Measurements from ENCODE around the gene NADSYN1. TPM values are rescaled to one million over a fixed set of nuclear protein-coding genes. Genes with fewer than 3 reads are reported as not detected.

The NADSYN1 gene
- total RNA-seq, 2 experiments from 2014 or later, result 70.9 to 122 TPM

GRCh38 chr11:71490731-71491390 is 37.9 kb downstream of the NADSYN1 start:
- ChIA-PET POLR2A (no interaction called here), CTCF (ENCODE audit: unreplicated experiment) (no interaction called here)
- Histone ChIP-seq H3K4me2 (ENCODE audit: low read length) (no peak overlapping the region), H3K9me2 (ENCODE audit: insufficient read depth, low read length) (no peaks in the 10 kb centered on the region), H3K4me3 (ENCODE audit: low read depth, low read length, poor library complexity, severe bottlenecking) (no peak overlapping the region), H3K9me3 (ENCODE audit: low read length) (no peaks in the 10 kb centered on the region), H4K20me1 (ENCODE audit: insufficient read depth, low read length) (no peaks in the 10 kb centered on the region), H3K79me2 (ENCODE audit: insufficient read depth, low read depth, low read length) (no peaks in the 10 kb centered on the region), H3K27ac (ENCODE audit: low read depth, low read length, poor library complexity, severe bottlenecking) (no peak overlapping the region), H3K4me1 (ENCODE audit: insufficient read depth, low read length, poor library complexity, severe bottlenecking) (no peaks in the 10 kb centered on the region), H2AFZ (ENCODE audit: low read length) (no peak overlapping the region), H3K36me3 (ENCODE audit: insufficient read depth, low read length) (peaks cover 13% of the 10 kb centered on the region; the same call in 1 of the 2 replicates)
- intact Hi-C loops (cut with micrococcal nuclease; ENCODE audit: unreplicated experiment), result no loop called here
- BruUV-seq (replicated peaks), result no TSS peak
- no peak for TF ChIP-seq EZH2phosphoT487 (IDR thresholded peaks at IDR 0.05; ENCODE audit: borderline replicate concordance, low read depth, low read length)
- DNase-seq (ENCODE audit: low spot score), result no peak

GRCh38 chr11:71491531-71491930 is 38.5 kb downstream of the NADSYN1 start:
- H3K9me3 ChIP-seq (ENCODE audit: low read length), result no peaks in the 10 kb centered on the region
- no peak overlapping the region for H3K27ac ChIP-seq (ENCODE audit: low read depth, low read length, poor library complexity, severe bottlenecking)
- peaks cover 13% of the 10 kb centered on the region; the same call in 1 of the 2 replicates for H3K36me3 ChIP-seq (ENCODE audit: insufficient read depth, low read length)
- BruUV-seq (replicated peaks), result no TSS peak
- CTCF ChIA-PET (ENCODE audit: unreplicated experiment), result no interaction called here
- no peak overlapping the region for H2AFZ ChIP-seq (ENCODE audit: low read length)
- DNase-seq (ENCODE audit: low spot score), result no peak
- intact Hi-C loops (cut with micrococcal nuclease; ENCODE audit: unreplicated experiment), result no loop called here
- no peaks in the 10 kb centered on the region for H3K79me2 ChIP-seq (ENCODE audit: insufficient read depth, low read depth, low read length)
- no peak for TF ChIP-seq EZH2phosphoT487 (IDR thresholded peaks at IDR 0.05; ENCODE audit: borderline replicate concordance, low read depth, low read length)
- no peak for TF ChIP-seq CTCF (conservative IDR thresholded peaks at IDR 0.05; ENCODE audit: low read length)
- no peak overlapping the region for H3K4me3 ChIP-seq (ENCODE audit: low read depth, low read length, poor library complexity, severe bottlenecking)
- no peak overlapping the region for H3K4me2 ChIP-seq (ENCODE audit: low read length)
- no peaks in the 10 kb centered on the region for H3K4me1 ChIP-seq (ENCODE audit: insufficient read depth, low read length, poor library complexity, severe bottlenecking)
- no peaks in the 10 kb centered on the region for H4K20me1 ChIP-seq (ENCODE audit: insufficient read depth, low read length)
- no peaks in the 10 kb centered on the region for H3K9me2 ChIP-seq (ENCODE audit: insufficient read depth, low read length)
- POLR2A ChIA-PET, result no interaction called here

- no peak for TF ChIP-seq EZH2phosphoT487 (IDR thresholded peaks at IDR 0.05; ENCODE audit: borderline replicate concordance, low read depth, low read length)
- no peak for TF ChIP-seq CTCF (conservative IDR thresholded peaks at IDR 0.05; ENCODE audit: low read length)
- H3K9me2 ChIP-seq (ENCODE audit: insufficient read depth, low read length), result no peaks in the 10 kb centered on the region
- H2AFZ ChIP-seq (ENCODE audit: low read length), result no peak overlapping the region
- BruUV-seq (replicated peaks), result no TSS peak
- peaks cover 13% of the 10 kb centered on the region; the same call in 1 of the 2 replicates for H3K36me3 ChIP-seq (ENCODE audit: insufficient read depth, low read length)
- H3K4me1 ChIP-seq (ENCODE audit: insufficient read depth, low read length, poor library complexity, severe bottlenecking), result no peaks in the 10 kb centered on the region
- DNase-seq (ENCODE audit: low spot score), result no peak
- no peaks in the 10 kb centered on the region for H4K20me1 ChIP-seq (ENCODE audit: insufficient read depth, low read length)
- CTCF ChIA-PET (ENCODE audit: unreplicated experiment), result no interaction called here
- POLR2A ChIA-PET, result no interaction called here
- H3K27ac ChIP-seq (ENCODE audit: low read depth, low read length, poor library complexity, severe bottlenecking), result no peak overlapping the region
- no peak overlapping the region for H3K4me2 ChIP-seq (ENCODE audit: low read length)
- no peaks in the 10 kb centered on the region for H3K9me3 ChIP-seq (ENCODE audit: low read length)
- no peak overlapping the region for H3K4me3 ChIP-seq (ENCODE audit: low read depth, low read length, poor library complexity, severe bottlenecking)
- intact Hi-C loops (cut with micrococcal nuclease; ENCODE audit: unreplicated experiment), result no loop called here
- no peaks in the 10 kb centered on the region for H3K79me2 ChIP-seq (ENCODE audit: insufficient read depth, low read depth, low read length)
Measured at GRCh38 chr11:71491940-71492339, 38.9 kb downstream of the NADSYN1 start.
